CD4-positive, alpha-beta T cell treated with Interleukin-17A for 1 hour (primary cell): ENCODE results near the gene CORO2B.
"Not testable (repeated sequence)": the region's sequence is repeated elsewhere in the genome, so short reads cannot be mapped to it uniquely, and the experiment has no call there.

Source experiments
- DNase-seq: peaks from one replicate; pipeline ENCODE4 v3.0.0-alpha.2; 2020

The CORO2B gene

DNA sequence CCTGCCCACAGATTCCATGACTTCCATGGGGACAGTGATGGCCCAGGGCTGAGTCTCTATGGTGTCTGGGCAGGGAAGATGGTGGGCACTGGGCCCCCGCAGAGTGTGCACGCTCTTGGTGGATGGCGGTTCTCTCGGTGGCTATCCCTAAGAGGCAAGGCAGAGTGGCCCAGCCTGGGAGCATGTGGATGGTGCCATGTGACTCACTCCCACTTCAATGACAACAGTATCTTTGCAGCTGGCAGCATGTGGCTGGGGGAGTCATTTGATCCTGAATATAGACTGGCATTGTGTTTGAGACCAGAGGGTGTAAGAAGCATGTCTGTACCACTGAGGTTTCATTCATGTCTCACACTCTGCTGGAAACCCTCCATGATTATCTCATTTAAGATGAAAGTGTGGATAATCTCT, 101.2 kb downstream of the CORO2B start:
- DNase-seq = no peak

DNA sequence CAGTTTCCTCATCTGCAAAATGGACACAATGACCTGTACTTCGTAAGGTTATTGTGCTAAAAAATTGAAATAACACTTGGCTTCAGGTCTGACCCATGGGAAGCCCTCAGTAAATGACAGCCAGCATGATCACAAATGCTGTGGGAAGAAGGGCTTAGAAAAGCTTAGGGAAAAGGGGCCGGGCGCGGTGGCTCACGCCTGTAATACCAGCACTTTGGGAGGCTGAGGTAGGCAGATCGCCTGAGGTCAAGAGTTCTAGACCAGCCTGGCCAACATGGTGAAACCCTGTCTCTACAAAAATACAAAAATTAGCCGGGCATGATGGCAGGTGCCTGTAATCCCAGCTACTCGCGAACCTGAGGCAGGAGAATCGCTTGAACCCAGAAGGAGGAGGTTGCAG, 102.0 kb downstream of the CORO2B start:
- not testable (repeated sequence) for DNase-seq

DNA sequence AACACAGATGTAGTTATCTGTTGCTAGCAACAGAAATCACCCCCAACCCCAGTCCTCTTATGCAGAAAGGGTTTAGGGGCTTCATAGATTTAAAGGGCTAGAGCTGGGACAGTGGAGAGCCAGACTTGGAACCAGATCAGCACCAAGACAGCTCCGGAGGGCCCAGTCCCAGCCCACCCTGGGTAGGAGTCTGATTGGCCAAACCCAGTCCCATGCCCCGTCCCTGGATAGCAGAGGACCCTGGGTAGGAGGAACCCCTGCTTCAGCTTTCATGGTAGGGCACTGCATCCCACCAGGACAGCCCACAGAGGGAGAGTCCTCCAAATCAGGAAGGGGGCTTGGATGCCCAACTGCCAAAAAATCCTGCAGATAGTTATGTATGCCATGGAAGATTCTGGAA, 103.0 kb downstream of the CORO2B start:
- DNase-seq = no peak

DNA sequence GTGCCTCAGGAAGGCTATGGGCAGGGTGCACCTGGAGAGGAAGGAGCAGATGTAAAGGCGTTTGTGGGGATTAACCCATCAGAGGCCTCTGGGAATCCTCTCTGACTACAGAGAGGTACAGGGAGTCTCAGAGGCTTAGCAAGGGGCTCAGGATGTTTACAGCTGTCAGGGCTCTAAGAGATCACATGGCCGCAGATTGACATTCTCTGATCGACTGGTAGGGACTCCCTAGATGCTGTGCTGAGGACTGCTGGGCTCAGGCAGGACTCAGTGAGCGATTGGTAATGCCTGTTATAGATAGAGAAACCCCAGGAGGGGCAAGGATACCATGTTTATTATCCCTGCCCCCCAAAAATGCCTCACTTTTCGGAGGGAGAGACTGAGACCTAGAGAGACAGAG, 103.5 kb downstream of the CORO2B start:
- no peak for DNase-seq

DNA sequence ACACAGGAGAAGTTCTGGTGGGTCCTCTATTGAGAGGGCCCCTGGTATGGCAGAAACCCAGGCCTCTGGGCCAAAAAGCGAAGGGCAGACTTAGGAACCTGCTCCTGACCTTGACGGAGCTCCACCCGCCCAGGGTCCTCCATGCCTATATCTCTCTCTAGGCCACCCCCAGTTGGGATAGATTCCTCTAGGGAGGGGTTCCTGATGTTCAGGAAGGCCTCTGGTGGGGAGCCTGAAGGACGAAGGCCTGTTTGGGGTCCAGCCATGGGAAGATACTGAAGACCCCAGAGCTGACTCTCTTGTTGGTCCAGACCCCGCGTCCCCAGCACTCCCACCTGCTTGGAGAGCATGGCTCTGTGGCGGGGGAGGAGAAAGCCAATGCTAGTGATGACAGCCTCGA, 104.2 kb downstream of the CORO2B start:
- no peak for DNase-seq

DNA sequence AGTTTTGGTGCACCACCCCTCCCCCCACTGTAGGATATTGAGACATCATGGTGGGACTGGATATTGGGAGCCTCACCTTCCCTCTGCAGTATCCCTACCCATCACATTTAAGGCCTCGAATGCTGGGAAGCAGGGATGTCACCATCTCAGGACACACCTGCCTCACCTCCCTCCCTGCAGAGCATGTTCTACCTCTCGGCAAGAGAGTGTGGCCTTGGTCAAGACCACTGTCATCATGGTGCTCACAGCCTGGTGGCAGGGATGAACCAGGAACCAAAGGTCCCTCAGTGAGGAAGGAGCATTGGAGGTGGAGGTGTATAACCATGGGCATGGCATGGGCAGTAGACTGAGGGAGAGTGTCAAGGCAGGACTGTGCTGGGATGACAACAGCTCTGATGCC, 104.8 kb downstream of the CORO2B start:
- DNase-seq = no peak

DNA sequence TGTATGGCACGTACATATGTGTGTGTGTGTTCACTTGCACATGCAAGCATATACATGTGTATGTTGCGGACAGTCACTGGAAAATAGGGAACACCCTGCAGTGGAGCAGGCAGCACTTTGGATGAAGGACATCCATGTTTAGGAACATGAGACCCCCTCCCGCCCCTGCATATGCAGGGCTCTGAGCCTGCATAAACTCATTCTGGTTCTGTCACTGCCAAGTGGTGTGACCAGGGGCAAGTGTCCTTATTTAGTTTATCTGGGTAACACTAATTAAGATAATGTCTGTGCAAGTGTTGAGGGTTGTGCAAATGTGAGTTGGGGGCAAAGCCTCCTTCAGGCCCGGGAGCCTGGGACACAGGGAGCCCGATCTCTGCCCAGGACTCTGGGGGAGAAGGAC, 105.7 kb downstream of the CORO2B start:
- no peak for DNase-seq

DNA sequence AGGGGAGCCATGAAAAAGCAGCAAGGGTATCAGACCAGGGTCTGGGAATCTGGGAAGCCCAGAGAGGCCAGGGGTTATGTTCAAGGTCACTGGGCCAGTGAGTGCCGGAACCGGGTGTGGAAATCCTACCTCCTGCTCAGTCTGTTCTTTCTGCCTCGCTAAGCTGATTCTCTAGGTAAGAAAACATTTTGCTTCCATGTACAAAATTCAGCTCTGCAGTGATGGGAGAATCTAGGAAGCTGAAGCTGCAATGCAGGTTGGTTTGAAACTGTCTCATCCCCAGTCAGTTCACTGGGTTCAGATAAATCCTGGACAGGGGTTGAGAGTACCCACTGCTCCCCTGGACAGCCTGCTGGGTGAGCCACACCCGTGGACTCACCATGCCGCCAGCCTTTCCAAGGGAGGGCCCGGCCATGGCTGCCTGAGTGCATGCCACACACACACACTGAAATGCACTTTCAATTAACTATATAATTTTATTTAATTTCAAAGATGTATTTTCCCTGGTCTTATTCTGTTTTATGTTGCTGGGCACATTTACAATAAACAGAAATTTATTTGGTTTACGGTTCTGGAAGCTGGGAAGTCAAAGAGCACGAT, 108.4 kb downstream of the CORO2B start:
- no peak for DNase-seq

DNA sequence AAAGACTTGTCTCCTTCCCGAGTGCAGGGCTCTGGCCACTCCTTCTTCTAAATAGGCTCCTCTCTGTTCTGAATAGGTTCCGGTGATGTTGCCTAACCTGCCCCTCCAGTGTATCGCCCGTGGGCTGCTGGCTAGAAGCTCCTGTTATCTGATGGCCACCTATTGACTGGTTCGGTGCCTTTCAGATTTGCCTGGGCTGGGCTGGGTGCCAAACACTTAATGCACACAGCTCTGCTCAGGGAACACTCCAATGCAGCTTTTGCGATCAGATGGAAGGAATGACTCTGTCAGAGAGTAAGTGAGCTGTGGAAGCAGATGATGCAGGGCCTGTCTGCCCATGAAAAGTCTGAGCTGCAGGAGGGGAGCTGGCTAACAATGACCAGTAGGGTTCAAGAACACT, 112.9 kb downstream of the CORO2B start:
- DNase-seq = no peak

DNA sequence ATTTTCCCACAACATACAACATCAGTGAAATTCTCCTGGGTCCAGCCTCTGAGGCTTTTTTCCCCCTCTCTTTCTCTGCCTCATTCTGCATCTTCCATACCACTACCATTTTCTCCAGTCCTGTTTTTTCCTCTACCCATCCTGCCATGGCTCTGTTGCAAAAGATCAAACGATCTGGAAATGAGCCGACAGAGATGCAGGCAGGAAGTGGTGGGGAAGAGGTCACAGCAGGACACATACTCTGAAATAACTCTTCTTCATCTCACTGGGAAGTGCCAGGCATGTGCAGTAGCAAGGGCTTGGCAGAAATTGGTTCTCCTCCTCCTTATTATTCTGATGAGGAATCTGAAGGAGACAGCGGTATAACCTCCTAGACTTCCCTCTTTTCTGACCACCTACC, 114.3 kb downstream of the CORO2B start:
- DNase-seq = no peak

DNA sequence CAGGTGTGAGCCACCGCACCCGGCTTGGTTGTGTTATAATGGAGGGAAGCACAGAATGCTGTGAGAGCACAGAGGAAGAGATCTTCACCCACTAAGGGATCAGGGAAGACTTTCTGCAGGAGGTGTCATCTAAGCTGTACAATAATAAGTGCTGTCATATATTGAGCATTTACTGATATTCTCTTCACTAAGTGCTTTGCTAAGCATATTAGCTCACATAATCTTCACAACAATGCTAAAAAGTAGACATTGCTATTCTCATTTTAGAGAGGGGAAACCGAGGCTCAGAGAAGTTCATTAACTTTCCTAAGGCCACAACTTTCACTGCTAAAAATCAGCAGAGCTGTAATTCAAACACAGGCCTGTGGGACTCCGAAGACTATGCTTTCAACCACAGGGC, 115.3 kb downstream of the CORO2B start:
- DNase-seq = no peak

DNA sequence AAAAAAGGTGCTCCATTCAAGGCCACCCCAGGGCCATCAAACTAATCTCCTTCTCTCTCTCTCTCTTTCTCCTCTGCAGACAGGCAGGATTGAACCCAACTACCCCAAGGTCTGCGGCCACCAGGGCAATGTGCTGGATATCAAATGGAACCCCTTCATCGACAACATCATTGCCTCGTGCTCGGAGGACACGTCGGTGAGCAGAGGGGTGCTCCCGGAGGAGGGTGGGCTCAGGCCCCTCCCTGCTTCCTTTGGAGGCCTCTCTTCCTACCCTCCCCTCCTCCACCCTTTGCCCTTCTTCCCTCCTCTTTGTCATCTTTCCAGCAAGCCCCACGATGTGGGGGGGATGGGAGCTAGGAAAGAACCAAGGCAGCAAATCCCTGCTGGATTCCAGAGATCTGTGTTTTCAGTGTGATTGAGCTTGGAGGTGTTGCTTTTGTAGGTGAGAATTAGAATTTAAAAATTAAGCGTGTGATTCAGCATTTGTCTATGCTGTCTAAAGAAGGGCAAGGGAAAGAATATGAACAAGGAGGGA, 116.3 kb downstream of the CORO2B start:
- DNase-seq = no peak

DNA sequence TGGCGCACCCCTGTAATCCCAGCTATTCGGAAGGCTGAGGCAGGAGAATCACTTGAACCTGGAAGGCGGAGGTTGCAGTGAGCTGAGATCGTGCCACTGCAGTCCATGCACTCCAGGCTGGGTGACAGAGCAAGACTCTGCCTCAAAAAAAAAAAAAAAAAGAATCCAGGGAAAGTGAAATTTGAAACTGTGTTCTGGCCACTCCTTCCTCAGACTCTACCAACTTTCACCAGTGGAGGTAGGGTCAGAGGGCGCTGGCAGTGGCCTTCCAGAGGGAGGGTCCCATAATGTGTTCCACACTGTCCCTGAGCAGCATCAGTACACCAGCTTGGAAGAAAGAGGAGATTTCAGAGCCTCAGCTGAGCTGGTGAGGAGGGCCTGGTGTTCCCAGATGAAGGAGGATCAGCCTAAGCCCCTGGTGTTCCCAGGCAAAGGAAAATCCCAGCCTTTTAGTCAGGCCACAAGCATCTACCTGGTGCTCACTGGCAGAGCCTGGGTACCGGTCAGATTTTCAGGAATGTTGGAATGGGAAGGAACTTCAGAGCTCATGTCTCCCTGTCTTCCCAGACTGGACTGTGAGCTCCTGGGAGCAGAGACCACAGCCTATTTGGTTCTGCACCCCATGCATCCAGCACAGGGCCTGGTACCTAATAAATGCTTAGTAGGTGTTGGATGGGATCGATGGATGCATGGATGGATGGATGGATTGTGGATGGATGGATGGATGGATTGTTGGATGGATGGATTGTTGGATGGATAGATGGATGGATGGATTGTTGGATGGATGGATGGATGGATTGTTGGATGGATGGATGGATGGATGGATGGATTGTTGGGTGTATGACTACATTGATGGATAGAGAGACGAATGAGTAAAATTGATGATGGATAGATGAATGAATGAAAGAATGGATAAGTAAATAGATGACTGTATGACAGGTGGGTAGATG, 117.9 kb downstream of the CORO2B start:
- DNase-seq = no peak

DNA sequence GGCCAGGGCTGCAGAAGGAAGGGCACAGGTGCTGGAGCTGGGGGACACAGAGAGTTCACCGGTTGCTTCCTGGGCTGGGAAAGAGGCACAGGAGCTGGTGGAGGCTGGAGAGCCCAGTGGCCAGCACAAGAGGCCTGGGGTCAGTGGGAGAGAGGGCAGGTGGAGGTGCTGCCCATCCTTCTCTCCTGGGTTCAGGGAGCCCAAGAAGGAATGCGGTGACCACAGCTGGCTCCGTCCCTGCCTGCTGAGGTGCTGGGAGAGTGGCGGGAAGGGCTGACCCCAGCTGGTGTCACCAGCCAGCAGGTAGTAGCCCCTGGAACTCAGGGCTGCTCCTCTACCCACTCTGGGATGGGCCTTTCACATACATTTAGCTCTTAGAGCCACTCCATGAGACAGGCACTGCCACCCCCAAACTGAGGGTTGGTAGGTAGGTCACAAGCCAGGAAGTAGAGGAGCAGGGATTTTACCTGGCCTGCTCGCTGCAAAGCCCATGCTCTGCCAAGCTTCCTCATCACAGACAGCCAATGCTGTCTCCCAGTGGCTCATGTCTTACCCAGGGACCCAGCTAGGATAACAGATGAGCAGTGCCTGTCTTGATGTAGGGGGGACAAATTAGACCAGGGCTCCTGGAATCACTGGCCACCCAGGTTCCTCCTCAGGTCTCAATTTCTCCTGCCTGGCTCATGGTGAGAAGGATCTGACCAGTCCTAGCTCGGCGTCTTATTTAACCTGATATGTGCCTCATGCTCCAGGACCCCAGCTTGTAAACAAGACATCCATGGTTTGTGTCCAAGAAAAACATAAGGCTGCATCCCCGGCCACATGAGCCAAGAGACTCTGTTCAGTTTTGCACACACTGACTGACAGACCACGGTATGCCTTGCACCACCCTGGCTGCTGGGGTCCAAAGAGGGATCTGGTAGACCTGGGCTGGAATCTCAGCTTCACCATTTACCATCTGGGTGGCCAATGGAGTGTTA, 119.2 kb downstream of the CORO2B start:
- DNase-seq = no peak

DNA sequence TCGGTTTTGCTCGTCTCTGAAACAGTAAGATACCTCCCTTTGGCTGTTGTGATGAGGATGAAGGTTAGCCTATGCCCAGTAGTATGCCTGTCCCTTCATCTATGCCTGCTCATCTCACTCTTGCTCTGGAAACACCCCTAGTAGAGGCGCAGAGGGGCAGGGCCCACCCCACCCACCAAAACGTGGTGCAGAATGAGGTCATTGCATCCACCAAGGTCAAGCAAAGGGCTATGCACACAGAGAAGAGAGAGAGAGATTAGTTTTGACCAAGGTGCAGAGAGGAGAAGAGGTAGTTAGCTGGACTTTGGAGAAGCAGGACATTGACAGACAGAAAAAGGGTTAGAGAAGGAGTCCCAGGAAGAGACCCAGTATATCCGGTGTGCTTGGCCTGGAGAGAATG, 119.9 kb downstream of the CORO2B start:
- DNase-seq = no peak

DNA sequence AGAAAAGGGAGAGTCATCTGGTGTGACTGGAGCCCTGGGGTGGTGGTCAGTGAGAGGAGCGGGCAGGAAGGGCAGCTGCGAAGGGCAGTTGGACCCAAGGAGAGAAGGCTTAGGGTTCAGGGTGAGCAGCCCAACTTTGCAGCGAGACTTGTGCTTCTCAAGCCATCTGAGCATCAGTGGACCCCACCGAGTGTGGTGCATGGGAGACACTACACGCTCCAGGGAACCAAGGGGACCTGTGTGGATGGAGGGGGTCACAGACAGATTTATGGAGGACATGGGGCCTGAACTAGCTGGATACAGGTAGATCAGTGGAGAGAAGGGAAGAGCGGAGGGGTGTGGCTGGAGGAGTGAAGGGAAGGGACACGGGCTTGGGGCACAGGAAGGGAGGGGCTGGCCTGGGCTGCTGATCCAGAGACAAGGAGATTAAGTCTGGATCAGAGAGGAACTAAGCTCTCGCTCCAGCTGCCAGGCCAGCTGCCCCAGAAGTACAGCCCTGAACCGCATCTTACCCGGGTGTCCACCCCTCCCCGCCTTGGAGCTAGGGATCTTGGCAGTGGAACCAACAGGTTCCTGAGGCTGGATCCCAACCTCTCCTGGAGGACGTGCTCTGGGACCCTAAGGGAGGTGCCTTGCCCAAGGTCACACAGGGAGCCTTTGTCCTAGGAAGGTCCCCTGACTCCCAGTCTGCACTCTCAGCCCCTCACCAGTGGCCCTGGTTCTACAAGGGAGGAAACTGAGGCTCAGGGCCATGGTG, 120.5 kb downstream of the CORO2B start:
- DNase-seq = no peak

DNA sequence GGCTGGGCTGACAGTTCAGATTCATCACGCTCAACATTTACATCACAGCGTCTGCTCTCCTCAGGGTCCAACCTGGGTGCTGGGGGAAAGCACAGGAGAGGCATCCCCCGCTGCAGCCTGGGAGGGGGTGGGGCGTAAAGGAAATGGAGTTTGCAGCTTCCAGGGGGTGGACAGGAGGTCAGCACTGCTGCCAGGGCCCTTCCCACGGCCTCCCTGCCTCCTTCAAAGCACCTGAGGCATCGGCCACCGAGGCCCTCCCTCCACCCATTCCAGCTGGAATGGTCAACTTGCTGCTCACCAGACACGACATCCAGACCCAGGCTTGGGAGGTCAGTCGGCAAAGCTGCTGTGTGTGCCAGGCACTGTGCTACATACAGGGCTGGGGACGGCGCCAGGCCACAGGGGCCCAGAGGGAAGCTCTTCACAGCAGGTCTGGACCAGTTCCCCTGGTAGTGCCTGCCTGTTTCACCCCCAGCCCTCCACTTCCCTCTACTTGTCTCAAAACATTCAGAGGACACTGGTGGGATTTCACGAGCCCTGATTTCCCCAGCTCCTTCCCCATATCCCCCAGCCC, 121.2 kb downstream of the CORO2B start:
- DNase-seq = no peak

DNA sequence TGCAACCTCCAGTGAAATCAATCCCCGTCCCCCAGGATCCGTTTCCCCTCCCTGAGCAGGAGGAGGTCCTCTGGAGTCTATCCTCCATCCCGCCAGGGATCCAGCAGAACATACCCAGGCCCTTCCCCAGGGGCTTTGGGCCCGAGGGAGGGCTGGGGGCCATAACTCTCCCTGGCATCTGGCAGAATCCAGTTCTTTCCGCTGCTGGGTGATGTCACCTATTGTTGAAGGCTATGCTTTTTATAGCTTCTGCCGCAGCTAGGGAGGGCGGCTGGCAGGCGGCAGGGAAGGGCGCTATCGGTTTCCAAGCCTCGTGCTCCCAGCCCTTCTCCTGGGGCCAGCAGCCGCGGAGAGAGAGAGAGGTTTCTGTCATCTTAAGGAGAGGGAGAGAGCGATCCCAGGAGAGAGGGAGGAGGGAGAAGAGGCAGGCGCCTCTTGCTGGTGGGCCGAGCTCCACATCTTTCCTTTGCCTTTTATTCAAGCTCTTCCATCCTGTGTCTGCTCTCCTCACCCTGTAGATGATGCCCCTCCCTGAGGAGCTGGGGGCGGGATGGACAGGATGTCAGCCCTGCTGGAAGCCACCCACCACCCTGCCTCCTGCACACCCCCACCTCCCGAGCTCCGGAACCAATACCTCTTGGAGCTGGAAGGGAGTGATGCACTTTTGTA, 121.8 kb downstream of the CORO2B start:
- DNase-seq = no peak

DNA sequence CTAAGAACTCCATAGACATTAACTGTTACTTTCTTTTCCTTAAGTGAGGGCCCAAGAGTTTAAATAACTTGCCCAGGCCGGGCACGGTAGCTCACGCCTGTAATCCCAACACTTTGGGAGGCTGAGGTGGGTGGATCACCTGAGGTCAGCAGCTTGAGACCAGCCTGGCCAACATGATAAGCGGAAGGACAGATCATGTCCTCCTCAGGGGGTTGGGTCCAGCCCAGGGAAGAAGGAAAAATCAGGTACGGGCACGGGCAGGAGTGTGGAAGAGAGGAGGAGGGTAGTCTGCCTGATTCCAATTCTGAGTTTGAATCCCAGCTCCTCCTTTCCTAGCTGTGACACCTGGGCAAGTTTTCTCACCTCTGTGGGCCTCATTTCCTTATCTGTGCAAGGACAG, 123.1 kb downstream of the CORO2B start:
- DNase-seq = no peak

DNA sequence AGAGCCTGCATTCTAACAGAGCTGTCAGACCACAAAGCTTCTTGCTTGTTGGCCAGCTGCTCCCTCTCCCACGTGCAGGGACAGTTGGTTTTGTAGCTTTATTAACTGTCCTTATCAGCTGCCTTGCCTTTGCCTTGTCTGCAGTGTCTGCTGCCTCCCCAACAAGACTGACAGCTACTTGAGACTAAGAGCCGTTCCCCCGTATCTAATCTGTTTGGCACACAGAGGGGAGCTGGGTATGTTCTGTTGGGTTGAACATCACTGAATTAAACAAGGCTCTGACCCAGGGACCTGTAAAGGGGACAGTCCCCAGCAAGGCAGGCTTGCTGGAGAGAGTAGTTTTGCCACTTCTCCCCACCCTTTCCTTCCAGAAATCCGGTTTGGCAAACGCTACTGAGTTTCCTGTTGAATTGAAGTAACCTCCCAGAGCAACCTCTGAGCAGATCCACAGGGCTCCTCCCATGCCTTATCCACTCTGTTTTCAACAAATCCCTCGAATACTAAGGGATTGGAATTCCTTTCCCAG, 125.8 kb downstream of the CORO2B start:
- no peak for DNase-seq

DNA sequence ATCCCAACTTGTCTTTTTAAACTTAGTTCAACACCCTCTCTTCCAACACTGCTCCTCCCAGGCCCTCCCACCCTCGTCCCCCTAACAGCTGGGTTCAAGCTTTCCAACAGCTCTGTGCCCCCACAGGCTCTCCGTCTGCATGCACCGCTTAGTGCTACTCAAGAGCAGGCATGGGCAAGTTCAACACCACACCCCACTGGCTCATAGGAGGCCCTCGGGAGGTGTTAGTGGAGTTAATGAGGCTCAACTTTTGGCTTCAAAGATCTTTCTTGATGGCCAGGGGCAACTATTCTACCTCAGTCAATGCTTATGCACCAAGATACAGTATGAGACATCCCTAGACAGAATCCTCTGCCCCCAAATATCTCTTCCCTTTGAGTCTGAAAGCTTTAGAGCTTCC, 127.5 kb downstream of the CORO2B start:
- no peak for DNase-seq
